ENCODE results near the gene EHF. TPM values are rescaled to one million over a fixed set of nuclear protein-coding genes. Genes with fewer than 3 reads are reported as not detected.

Gene EHF
- polyA plus RNA-seq, 1 donor (not counting 4 experiments of a cell fraction or from before 2014, with no cell fraction given) = 64.2 TPM

DNA sequence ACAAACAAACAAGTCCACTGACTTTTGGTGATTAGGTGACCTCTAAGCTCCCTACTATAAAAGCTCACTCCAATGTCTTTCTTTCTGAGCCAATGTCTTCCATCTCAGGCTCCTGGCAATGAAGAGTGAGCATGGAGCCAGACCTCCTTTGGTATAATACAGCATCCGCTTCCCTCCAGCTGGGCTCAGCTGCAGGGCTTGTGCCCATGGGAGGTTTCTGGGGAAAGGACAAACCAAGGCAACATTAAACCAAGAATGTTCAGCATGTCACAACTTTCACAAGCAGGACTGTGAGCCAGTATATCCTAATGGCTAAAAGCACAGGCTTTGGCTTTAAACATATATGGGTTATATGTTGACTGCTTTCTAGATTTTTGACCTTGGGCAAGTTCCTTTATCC lies 58.8 kb downstream of the EHF start:
- peaks cover 0 to 2% of the 10 kb centered on the region in 2 experiments for H3K36me3 ChIP-seq (ENCODE audit: control insufficient read depth in 2 of 2, extremely low read depth in 1 of 2, insufficient read depth in 2 of 2, low read length in 2 of 2)
- dilution Hi-C loops (cut with MboI; ENCODE audit: extremely low pct_ligation_motif_present, low sequenced_read_pairs) = no loop called here
- no peak overlapping the region for H3K4me3 ChIP-seq (ENCODE audit: control insufficient read depth in 2 of 3, extremely low read depth in 1 of 3, insufficient read depth in 2 of 3, low read depth in 1 of 3, low read length in 3 of 3)
- no peak overlapping the region for H3K27ac ChIP-seq (ENCODE audit: control insufficient read depth, insufficient read depth, low read length)
- DNase-seq (ENCODE audit: low read depth, low spot score) = no peak
- no peak for TF ChIP-seq CTCF (optimal IDR thresholded peaks at IDR 0.05 in 1 of 3, IDR thresholded peaks at IDR 0.05 in 1 of 3, conservative IDR thresholded peaks at IDR 0.05 in 1 of 3; ENCODE audit: extremely low read depth in 1 of 3, insufficient read depth in 2 of 3, low read length in 3 of 3)
- no peak for TF ChIP-seq EZH2 (IDR thresholded peaks at IDR 0.05; ENCODE audit: low read length)
- no peaks in the 10 kb centered on the region for H3K9me1 ChIP-seq (ENCODE audit: control insufficient read depth, extremely low read depth, insufficient read depth, low read length)
- no peaks in the 10 kb centered on the region for H4K20me1 ChIP-seq (ENCODE audit: control insufficient read depth, extremely low read depth, insufficient read depth, low read length)
- H3K79me2 ChIP-seq (ENCODE audit: control insufficient read depth, insufficient read depth, low read length) = no peaks in the 10 kb centered on the region
- no peaks in the 10 kb centered on the region for H3K9me3 ChIP-seq (ENCODE audit: control insufficient read depth, low read depth, low read length)
- no peak overlapping the region for H3K4me2 ChIP-seq (ENCODE audit: control insufficient read depth, extremely low read depth, insufficient read depth, low read depth, low read length)
- H3K27me3 ChIP-seq (ENCODE audit: control insufficient read depth, extremely low read depth, insufficient read depth, low read length) = no peaks in the 10 kb centered on the region
- peaks cover 29% of the 10 kb centered on the region for H3K4me1 ChIP-seq (ENCODE audit: control insufficient read depth, extremely low read depth, insufficient read depth, low read length)
- H2AFZ ChIP-seq (ENCODE audit: control insufficient read depth, low read length) = no peak overlapping the region
- no peak for FAIRE-seq
- H3K9ac ChIP-seq (ENCODE audit: control insufficient read depth, extremely low read depth, insufficient read depth, low read length) = no peak overlapping the region

GRCh38 chr11:34680206-34680605 lies 59.3 kb downstream of the EHF start:
- no peak overlapping the region for H2AFZ ChIP-seq (ENCODE audit: control insufficient read depth, low read length)
- H3K9me3 ChIP-seq (ENCODE audit: control insufficient read depth, low read depth, low read length) = no peaks in the 10 kb centered on the region
- H3K79me2 ChIP-seq (ENCODE audit: control insufficient read depth, insufficient read depth, low read length) = no peaks in the 10 kb centered on the region
- H3K27ac ChIP-seq (ENCODE audit: control insufficient read depth, insufficient read depth, low read length) = no peak overlapping the region
- H3K9ac ChIP-seq (ENCODE audit: control insufficient read depth, extremely low read depth, insufficient read depth, low read length) = no peak overlapping the region
- TF ChIP-seq EZH2 (IDR thresholded peaks at IDR 0.05; ENCODE audit: low read length) = no peak
- TF ChIP-seq CTCF (optimal IDR thresholded peaks at IDR 0.05 in 1 of 3, IDR thresholded peaks at IDR 0.05 in 1 of 3, conservative IDR thresholded peaks at IDR 0.05 in 1 of 3; ENCODE audit: extremely low read depth in 1 of 3, insufficient read depth in 2 of 3, low read length in 3 of 3) = no peak
- no peak for DNase-seq (ENCODE audit: low read depth, low spot score)
- H3K4me3 ChIP-seq (ENCODE audit: control insufficient read depth in 2 of 3, extremely low read depth in 1 of 3, insufficient read depth in 2 of 3, low read depth in 1 of 3, low read length in 3 of 3) = no peak overlapping the region
- H3K27me3 ChIP-seq (ENCODE audit: control insufficient read depth, extremely low read depth, insufficient read depth, low read length) = no peaks in the 10 kb centered on the region
- H3K9me1 ChIP-seq (ENCODE audit: control insufficient read depth, extremely low read depth, insufficient read depth, low read length) = no peaks in the 10 kb centered on the region
- no peak overlapping the region for H3K4me2 ChIP-seq (ENCODE audit: control insufficient read depth, extremely low read depth, insufficient read depth, low read depth, low read length)
- FAIRE-seq = no peak
- peaks cover 0 to 2% of the 10 kb centered on the region in 2 experiments for H3K36me3 ChIP-seq (ENCODE audit: control insufficient read depth in 2 of 2, extremely low read depth in 1 of 2, insufficient read depth in 2 of 2, low read length in 2 of 2)
- peaks cover 34% of the 10 kb centered on the region for H3K4me1 ChIP-seq (ENCODE audit: control insufficient read depth, extremely low read depth, insufficient read depth, low read length)
- H4K20me1 ChIP-seq (ENCODE audit: control insufficient read depth, extremely low read depth, insufficient read depth, low read length) = no peaks in the 10 kb centered on the region
- dilution Hi-C loops (cut with MboI; ENCODE audit: extremely low pct_ligation_motif_present, low sequenced_read_pairs) = no loop called here

Measured in keratinocyte (primary cell).